Measurements from ENCODE around the gene ABCF1. TPM values are rescaled to one million over a fixed set of nuclear protein-coding genes. Genes with fewer than 3 reads are reported as not detected.

ABCF1 gene
- total and polyA plus RNA-seq, 2 of the 8 experiments (the other 6 are each of a cell fraction or from before 2014, with no cell fraction given) = 48.8 to 123 TPM

- WGBS, 2 experiments (ENCODE audit: extremely low coverage in 1 of 2, insufficient coverage in 1 of 2, insufficient read length in 1 of 2, insufficient replicate concordance in 2 of 2, low coverage in 1 of 2, low lambda C conversion rate in 2 of 2, missing lambda C conversion rate in 1 of 2) = 1% methylated on average over 34 of the region's 34 CpGs; no CpG with 5 or more reads in 1 of the 2 experiments
- peaks cover 0 to 2% of the 10 kb centered on the region in 2 experiments for H4K20me1 ChIP-seq (replicated peaks in 1 of 2; ENCODE audit: control insufficient read depth in 1 of 2, insufficient read depth in 2 of 2, low read length in 2 of 2)
- H3K27ac ChIP-seq (ENCODE audit: low read depth, low read length) = peak within 1 kb of the TSS; percentile 99
- peak within 1 kb of the TSS; percentile 20 for H3K4ac ChIP-seq (replicated peaks; ENCODE audit: insufficient read length, low read depth, low read length)
- peak within 1 kb of the TSS; percentile 57 for H3K56ac ChIP-seq (replicated peaks; ENCODE audit: insufficient read length, low read depth, low read length)
- H3K18ac ChIP-seq (ENCODE audit: extremely low read depth, low read length) = peak within 1 kb of the TSS; percentile 95
- H2AFZ ChIP-seq (ENCODE audit: low read length) = peak within 1 kb of the TSS; percentile 94
- peaks cover 14% of the 10 kb centered on the region for H3K23me2 ChIP-seq (ENCODE audit: low read depth, low read length)
- H4K5ac ChIP-seq (ENCODE audit: insufficient read length, low read depth, low read length) = peak within 1 kb of the TSS; percentile 86
- H4K8ac ChIP-seq (ENCODE audit: extremely low read depth, insufficient read depth, low read length) = peak within 1 kb of the TSS; percentile 97; the same call in 1 of the 2 replicates
- peak within 1 kb of the TSS; percentile 55 for H2AK5ac ChIP-seq (ENCODE audit: low read depth, low read length)
- peak within 1 kb of the TSS; percentile 88; the same call in 1 of the 2 replicates for H2BK15ac ChIP-seq (ENCODE audit: low read length)
- FAIRE-seq (peak; percentile 28), DNase-seq (ENCODE audit: low read depth in 1 of 2, low spot score in 2 of 2) (peak; percentile 83 to 92)
- H3K4me3 ChIP-seq (ENCODE audit: extremely low read depth in 1 of 4, insufficient read depth in 2 of 4, low read depth in 3 of 4, low read length in 4 of 4) = peak within 1 kb of the TSS; percentile 90 to 97 (median 96)
- ChIA-PET POLR2A (ENCODE audit: partially characterized antibody) (interaction anchor here (0.6 to 3.8 kb wide), 45 partner anchors 8 to 607 kb away, joined by 3 to 43 read pairs (median 4); partner anchors contain the start of genes ABCF1, ATAT1, C6orf136 and DHX16), CTCF (ENCODE audit: partially characterized antibody) (interaction anchor here (0.9 to 1.7 kb wide), 3 partner anchors 15 to 113 kb away, joined by 3 to 6 read pairs (median 3); no protein-coding TSS in a partner anchor)
- peak within 1 kb of the TSS; percentile 16 for H2BK120ac ChIP-seq (replicated peaks; ENCODE audit: low read depth, low read length)
- peak within 1 kb of the TSS; percentile 97 for H2BK5ac ChIP-seq (ENCODE audit: low read depth, low read length)
- H3K4me2 ChIP-seq (ENCODE audit: insufficient read depth in 1 of 2, low read depth in 2 of 2, low read length in 2 of 2) = peak within 1 kb of the TSS; percentile 96 to 98
- H3K79me2 ChIP-seq (ENCODE audit: control insufficient read depth in 1 of 2, insufficient read depth in 2 of 2, low read length in 2 of 2) = peaks cover 4 to 55% of the 10 kb centered on the region in 2 experiments; a peak in 3 of 4 replicates
- H3K36me3 ChIP-seq (ENCODE audit: control insufficient read depth in 2 of 4, insufficient read depth in 4 of 4, low read length in 3 of 4) = peaks cover 9 to 45% (median 22%) of the 10 kb centered on the region in 4 experiments
- H3K14ac ChIP-seq (ENCODE audit: insufficient read length) = no peak within 1 kb of the TSS
- peaks cover 0 to 6% (median 4%) of the 10 kb centered on the region in 4 experiments; a peak in 4 of 7 replicates for H3K4me1 ChIP-seq (replicated peaks in 1 of 4; ENCODE audit: control insufficient read depth in 3 of 4, insufficient read depth in 4 of 4, low read length in 3 of 4)
- peak within 1 kb of the TSS; percentile 99 to 100 (median 100) for H3K9ac ChIP-seq (replicated peaks in 1 of 4; ENCODE audit: extremely low read depth in 1 of 4, low read depth in 3 of 4, low read length in 3 of 4)
- H3K79me1 ChIP-seq (ENCODE audit: low read depth, low read length) = peaks cover 6% of the 10 kb centered on the region; the same call in 1 of the 2 replicates
- H3K27me3 ChIP-seq (replicated peaks in 1 of 4; ENCODE audit: control insufficient read depth in 3 of 4, extremely low read depth in 1 of 4, insufficient read depth in 3 of 4, low read length in 3 of 4) = no peaks in the 10 kb centered on the region
- H2BK12ac ChIP-seq (ENCODE audit: low read depth, low read length) = peak within 1 kb of the TSS; percentile 99
- no peaks in the 10 kb centered on the region for H3K9me3 ChIP-seq (ENCODE audit: insufficient read depth in 2 of 2, low read depth in 1 of 2, low read length in 1 of 2)
- no peak within 1 kb of the TSS for H3K23ac ChIP-seq (ENCODE audit: insufficient read length)
- H4K91ac ChIP-seq (replicated peaks; ENCODE audit: insufficient read length, low read length) = peak within 1 kb of the TSS; percentile 67
- peak within 1 kb of the TSS; percentile 53; the same call in 1 of the 2 replicates for H2BK20ac ChIP-seq (ENCODE audit: low read length)
- TF ChIP-seq POU5F1 (IDR thresholded peaks at IDR 0.05; ENCODE audit: low read depth, low read length) (no peak), CTCF (IDR thresholded peaks at IDR 0.05; ENCODE audit: control extremely low read depth in 1 of 3, insufficient read depth in 1 of 3, low read depth in 1 of 3, low read length in 3 of 3) (no peak), MAFK (IDR thresholded peaks at IDR 0.05; ENCODE audit: low read depth, low read length) (no peak), EZH2 (IDR thresholded peaks at IDR 0.05; ENCODE audit: low read depth, low read length, severe bottlenecking) (no peak), CBX8 (IDR thresholded peaks at IDR 0.05; ENCODE audit: borderline replicate concordance, low read depth, low read length) (no peak), KDM4A (IDR thresholded peaks at IDR 0.05; ENCODE audit: low read depth, low read length, severe bottlenecking) (peak; percentile 29), POLR2AphosphoS5 (IDR thresholded peaks at IDR 0.05; ENCODE audit: low read depth, low read length) (peak; percentile 89; the same call in 1 of the 2 replicates)
- TF ChIP-seq, protein P1, sequence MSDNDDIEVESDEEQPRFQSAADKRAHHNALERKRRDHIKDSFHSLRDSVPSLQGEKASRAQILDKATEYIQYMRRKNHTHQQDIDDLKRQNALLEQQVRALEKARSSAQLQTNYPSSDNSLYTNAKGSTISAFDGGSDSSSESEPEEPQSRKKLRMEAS (IDR thresholded peaks at IDR 0.05) = peak; percentile 82
Measured at GRCh38 chr6:30617565-30618269, 46.5 kb downstream of the ABCF1 start, which contains the start of gene MRPS18B. Gene MRPS18B, plus strand, starts transcription at chr6:30617840. Its CDS starts 26 bp downstream, at chr6:30617866.
